ENCODE measurements around the gene DNAH6.

GRCh38 chr2:84631047-84631446 is 114.7 kb downstream of the DNAH6 start:
- no peak for TF ChIP-seq POLR2A (IDR thresholded peaks at IDR 0.05; ENCODE audit: low read depth, low read length)
- TF ChIP-seq PAX5 (IDR thresholded peaks at IDR 0.05; ENCODE audit: insufficient read depth, low read length, severe bottlenecking), result no peak
- TF ChIP-seq TAF1 (IDR thresholded peaks at IDR 0.05; ENCODE audit: low read depth, low read length), result no peak
- no peak for TF ChIP-seq POLR2AphosphoS5 (IDR thresholded peaks at IDR 0.05; ENCODE audit: low read depth, low read length)
- TF ChIP-seq SPI1 (IDR thresholded peaks at IDR 0.05; ENCODE audit: low read depth, low read length), result no peak
